Muscle of back (tissue), 13 donors: ENCODE results near the gene PLK3. TPM values are rescaled to one million over a fixed set of nuclear protein-coding genes. Genes with fewer than 3 reads are reported as not detected.
"Not testable (repeated sequence)": the region's sequence is repeated elsewhere in the genome, so short reads cannot be mapped to it uniquely, and the experiment has no call there.

Experiments used
- DNase-seq, 3 donors: peaks; one replicate each; pipeline versions ENCODE4 v3.0.0 to v3.0.0-alpha.2; 2013
- long read RNA-seq, 9 donors: transcript quantifications; one replicate each; lab custom pipeline, GENCODE V29; 2026
- polyA plus RNA-seq, 10 donors: library from polyadenylated mRNA; unstranded; fragments of 120-200 nt; gene quantifications; one replicate each; pipeline ENCODE4 v1.2.1, GENCODE V29; 2013; ENCODE audit not compliant: insufficient read length in 10 of 10

PLK3 gene
- 10 to 100 TPM; 11.5 to 16.1 (median 13.1) TPM for polyA plus RNA-seq
- long read RNA-seq, donor 1, partial matches to known transcripts, result 0 of 4 reads
- long read RNA-seq, donor 1, other reads (novel, unspliced or antisense), result 0 of 4 reads
- long read RNA-seq, donor 2, partial matches to known transcripts, result 0 of 1 reads
- long read RNA-seq, donor 2, other reads (novel, unspliced or antisense), result 0 of 1 reads
- long read RNA-seq, donor 3, result 0 reads
- long read RNA-seq, donor 4, result 0 reads
- long read RNA-seq, donor 5, partial matches to known transcripts, result 0 of 3 reads
- long read RNA-seq, donor 5, other reads (novel, unspliced or antisense), result 0 of 3 reads
- long read RNA-seq, donor 6, partial matches to known transcripts, result 0 of 1 reads
- long read RNA-seq, donor 6, other reads (novel, unspliced or antisense), result 0 of 1 reads
- long read RNA-seq, donor 7, partial matches to known transcripts, result 0 of 2 reads
- long read RNA-seq, donor 7, other reads (novel, unspliced or antisense), result 0 of 2 reads
- long read RNA-seq, donor 8, partial matches to known transcripts, result 0 of 1 reads
- long read RNA-seq, donor 8, other reads (novel, unspliced or antisense), result 0 of 1 reads
- long read RNA-seq, donor 9, result 0 reads

DNA sequence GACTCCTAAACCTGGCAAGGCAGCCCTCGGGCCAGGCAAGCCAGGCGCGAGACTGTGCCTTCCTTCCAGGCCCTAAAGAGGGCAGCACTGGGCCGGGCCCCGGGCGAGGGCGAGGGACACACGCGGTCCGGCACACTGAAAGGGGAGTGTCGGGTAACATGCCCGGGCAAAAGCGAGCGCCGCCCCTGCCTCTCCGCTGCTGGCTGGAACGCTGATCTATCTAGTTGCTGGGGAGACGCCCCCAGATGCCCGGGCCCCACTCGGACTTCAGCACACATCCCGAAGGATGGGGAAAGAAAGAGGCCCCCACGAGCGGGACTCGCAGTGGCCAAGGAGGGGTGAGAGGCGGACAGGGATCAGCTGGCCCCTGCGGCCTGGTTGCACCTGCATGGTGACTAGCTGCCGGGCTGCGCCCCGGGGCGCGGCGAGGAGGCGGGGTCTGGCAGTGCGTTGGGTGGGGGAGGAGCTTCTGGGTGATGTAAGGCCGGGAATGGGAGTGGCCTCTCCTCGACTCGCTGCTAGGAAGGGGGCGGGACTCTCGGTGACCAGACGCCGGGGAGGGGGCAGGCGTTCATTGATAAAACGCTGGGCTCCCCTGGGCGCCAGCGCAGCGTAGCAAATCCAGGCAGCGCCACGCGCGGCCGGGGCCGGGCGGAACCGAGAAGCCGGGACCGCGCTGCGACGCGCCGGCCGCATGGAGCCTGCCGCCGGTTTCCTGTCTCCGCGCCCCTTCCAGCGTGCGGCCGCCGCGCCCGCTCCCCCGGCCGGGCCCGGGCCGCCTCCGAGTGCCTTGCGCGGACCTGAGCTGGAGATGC is at the start of gene PLK3:
Gene PLK3 (plus strand): TSS at position 608 of the 815 bp plus-strand sequence. CDS start 87 bp downstream, at position 695.
- peak; percentile 98 to 99 (median 98) for DNase-seq

DNA sequence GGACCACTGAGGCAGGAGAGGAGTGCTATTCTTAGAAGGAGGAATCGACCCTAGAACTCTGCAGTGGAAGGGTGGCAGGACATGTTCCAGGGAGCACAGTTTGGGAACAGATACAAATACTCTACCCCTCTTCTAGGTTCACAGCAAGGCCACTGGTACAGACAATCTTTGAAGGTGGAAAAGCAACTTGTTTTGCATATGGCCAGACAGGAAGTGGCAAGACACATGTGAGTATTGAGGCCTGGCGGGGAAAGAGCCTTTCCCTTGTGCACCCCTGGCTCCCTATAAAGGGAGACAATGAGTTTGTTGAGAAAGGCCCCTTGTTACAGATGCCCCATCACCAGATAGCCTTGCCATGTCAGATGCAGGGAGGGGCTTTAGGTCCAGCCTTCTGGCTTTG is 42.8 kb upstream of the PLK3 start:
- DNase-seq, result no peak

DNA sequence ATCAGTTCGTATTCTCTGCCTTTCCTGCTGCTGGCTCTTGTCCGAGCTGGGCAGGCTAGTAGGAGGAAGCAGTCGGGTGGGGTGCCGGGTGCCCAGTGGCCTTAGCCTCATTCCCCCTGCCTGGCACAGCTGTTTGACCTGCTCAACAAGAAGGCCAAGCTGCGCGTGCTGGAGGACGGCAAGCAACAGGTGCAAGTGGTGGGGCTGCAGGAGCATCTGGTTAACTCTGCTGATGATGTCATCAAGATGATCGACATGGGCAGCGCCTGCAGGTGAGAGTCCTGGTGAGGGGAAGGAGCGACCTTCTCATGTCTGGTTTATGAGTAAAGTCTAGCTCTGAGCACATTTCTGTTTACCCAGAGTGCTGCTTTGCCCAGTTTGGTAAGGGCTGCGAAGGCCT is 41.1 kb upstream of the PLK3 start:
- no peak for DNase-seq

- DNase-seq, result no peak
Measured at GRCh38 chr1:44760876-44761275, 39.3 kb upstream of the PLK3 start.

GRCh38 chr1:44766421-44766820 is 33.8 kb upstream of the PLK3 start:
- DNase-seq, result not testable (repeated sequence)

- DNase-seq, result peak; percentile 96 to 99 (median 97)
Measured at GRCh38 chr1:44775078-44775929, 24.9 kb upstream of the PLK3 start, which contains the start of gene RPS8. Gene RPS8, plus strand, starts transcription at chr1:44775540. Its CDS starts 57 bp downstream, at chr1:44775597.

DNA sequence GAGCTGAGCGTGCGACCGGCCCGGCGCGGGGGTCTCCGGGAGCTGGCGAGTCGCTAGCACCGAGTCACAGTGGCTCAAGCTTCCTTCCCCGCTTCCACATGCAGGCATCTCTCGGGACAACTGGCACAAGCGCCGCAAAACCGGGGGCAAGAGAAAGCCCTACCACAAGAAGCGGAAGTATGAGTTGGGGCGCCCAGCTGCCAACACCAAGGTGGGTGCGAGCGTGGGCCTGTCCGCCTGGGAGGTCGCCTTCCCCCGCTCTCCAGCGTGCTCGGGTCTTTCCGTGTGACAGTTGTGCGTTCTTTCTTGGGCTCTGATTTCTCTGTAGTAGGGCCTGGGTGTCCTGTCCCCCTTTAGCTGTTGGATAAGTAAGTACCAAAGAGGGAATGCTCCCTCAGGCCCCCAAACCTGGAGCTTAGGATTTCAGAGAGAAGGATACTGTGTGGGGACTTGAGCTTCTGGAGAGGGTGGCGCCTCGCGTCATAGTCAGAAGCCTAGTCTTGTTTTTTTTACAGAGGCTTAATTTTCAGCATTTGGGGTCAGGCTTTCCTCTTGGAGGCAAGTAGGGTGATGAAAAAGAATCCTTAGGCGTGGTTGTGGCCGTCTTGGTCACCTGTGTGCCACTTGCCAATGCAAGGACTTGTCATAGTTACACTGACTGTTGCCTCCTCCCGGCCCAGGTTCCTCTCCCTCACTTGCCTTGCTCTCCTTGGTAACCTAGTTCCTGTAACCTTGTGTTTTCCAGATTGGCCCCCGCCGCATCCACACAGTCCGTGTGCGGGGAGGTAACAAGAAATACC is 24.0 kb upstream of the PLK3 start:
- peak in 1 of 3 donors; percentile 36 for DNase-seq

GRCh38 chr1:44776730-44777068 is 23.5 kb upstream of the PLK3 start:
- no peak for DNase-seq

DNA sequence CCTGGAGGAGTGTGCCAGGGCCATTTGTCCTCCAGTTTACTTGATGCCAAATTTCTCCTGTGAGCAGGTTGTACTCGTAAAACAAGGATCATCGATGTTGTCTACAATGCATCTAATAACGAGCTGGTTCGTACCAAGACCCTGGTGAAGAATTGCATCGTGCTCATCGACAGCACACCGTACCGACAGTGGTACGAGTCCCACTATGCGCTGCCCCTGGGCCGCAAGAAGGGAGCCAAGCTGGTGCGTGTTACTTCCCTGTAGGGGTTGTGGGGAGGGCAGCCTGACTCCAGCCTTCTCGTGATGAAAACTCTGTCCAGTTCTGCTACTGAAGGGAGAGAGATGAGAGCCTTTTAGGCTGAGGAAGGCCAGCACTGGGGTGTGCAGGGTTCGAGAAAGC is 22.6 kb upstream of the PLK3 start:
- no peak for DNase-seq

- DNase-seq, result no peak
Measured at GRCh38 chr1:44777969-44778635, 22.1 kb upstream of the PLK3 start.

GRCh38 chr1:44778705-44779576 is 21.2 kb upstream of the PLK3 start:
- no peak for DNase-seq

DNA sequence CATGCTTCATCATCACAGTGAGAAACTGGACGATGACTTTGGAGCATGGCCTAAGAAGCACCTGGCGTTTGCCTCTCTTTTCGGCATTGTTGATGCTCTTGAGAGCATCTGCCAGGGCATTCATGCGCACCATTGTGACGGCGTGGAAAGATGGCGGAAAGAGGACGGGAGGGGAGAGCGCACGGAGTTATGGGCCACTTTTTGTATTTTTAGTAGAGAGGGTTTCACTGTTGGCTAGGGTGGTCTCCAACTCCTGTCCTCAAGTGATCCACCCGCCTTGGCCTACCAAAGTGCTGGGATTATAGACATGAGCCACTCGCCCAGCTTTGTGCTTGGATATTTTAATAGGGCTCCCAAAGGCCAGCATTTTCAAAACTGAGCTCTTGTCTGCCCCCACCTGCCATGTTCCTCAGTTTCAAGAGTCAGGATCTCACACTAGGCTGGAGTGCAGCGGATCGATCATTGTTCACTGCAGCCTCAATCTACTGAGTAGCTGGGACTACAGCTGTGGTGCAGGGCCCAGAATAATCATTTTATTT is 19.5 kb upstream of the PLK3 start:
- no peak for DNase-seq

DNA sequence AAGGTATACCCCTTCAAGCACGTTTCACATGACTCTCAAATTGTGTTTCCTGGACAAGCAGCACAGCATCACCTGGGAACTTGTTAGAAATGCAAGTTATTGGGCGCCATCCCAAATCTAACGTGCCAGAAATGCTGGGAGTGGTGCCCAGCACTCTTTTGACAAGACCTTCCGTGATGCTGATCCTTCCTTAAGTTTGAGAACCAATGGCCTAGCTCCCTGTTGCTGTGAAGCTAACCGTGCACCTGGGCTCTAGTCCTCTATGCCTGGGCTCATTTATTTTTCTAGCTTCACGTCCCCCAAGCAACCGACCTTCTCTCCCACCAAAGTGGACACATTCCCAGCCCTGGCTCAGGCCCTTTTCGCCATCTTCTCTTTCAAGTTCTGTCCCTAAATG is 16.5 kb upstream of the PLK3 start:
- no peak for DNase-seq

DNA sequence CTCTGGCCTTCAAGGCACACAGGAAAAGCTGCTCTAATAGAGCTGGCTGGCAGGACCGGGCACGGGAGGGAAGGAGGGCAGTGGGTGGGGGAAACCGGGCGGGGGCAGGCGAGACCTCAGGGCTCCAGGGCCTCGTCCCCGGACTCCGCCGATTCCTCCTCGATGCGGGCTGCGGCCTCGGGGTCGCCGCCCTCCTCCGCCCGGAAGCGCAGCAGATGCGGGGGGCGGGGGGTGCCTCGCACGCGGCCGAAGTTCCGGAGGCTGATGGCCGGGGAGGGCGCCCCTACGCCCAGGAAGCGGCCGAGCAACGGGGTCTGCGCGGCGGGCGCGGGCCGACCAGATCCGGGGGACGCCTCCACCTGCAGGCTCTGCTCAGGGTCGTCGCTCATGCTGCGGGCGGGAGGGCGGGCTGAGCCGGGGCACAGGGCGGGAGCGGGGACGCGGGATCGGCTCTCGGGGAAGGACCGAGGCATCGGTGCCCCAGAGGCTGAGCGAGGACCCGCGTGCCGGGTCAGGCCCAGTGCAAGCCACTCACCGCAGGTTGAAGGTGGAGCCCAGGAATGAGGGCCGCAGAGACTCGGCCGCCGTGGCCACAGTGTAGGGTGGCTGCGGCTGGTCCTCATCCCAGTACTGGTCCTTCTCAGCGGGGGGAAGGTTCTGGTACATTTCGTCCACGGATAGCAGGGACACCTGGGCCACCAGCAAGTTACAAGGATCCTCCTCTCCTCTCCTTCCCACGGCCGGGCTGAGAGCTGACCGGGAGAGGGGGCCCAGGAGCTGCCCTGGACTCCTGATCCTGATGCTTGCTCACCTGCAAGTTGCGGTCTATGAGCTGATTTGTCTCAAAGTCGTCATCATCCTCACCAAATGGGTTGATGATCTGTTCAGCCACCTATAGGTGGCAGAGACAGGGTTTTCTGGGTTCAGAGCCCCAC is 15.8 kb upstream of the PLK3 start:
- peak in 1 of 3 donors; percentile 79 for DNase-seq

DNA sequence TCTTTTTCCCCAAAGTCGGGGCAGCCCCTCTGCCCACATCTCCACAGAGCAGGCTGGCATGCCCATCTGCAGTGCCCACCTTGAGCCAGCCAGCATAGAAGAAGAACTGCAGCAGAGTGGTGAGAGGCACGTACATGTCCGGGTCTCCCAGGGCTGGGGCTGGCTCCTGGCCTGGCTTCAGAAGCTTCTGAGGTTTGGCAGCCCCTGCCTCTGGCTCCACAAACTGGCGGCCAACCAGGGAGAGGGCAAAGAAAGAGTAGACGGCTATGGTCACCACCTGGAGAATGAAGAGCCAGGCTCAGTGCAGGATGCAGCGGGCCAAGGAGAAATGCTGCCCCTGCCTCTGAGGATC is 15.2 kb upstream of the PLK3 start:
- DNase-seq, result no peak

GRCh38 chr1:44785501-44786137 is 14.6 kb upstream of the PLK3 start:
- no peak for DNase-seq
